H1 (cell line): ENCODE results near the gene MAFG. TPM values are rescaled to one million over a fixed set of nuclear protein-coding genes. Genes with fewer than 3 reads are reported as not detected.

Experiments
- EZH2 ChIP-seq: fragments of 200-600 bp; sonication (generic); IDR thresholded peaks from 2 replicates; pipeline ENCODE4 v1.7.1; 2012; ENCODE audit warnings: low read depth, mild to moderate bottlenecking, moderate library complexity, low read length, inconsistent platforms; ENCODE audit not compliant: severe bottlenecking
- polyA plus RNA-seq, 7 experiments: library from polyadenylated mRNA; depleted of rRNA in 3 of 7; stranded (reverse) in 5 of 7; unstranded in 2 of 7; fragments of >200 nt in 5 of 7; fragments of 200-250 nt in 2 of 7; gene quantifications; 1 replicate in 5 of 7; 2 replicates in 1 of 7; 4 replicates in 1 of 7; pipeline versions ENCODE4 v1.2.1 to v1.2.3, GENCODE V29; 2011 to 2013; ENCODE audit warnings: missing spikeins in 2 of 7, mixed read lengths in 2 of 7
- total RNA-seq: library from RNA; stranded (reverse); fragmentation: NEBNext Ultra II Directional; extraction: Animal tissue kit (Norgen Biotek cat#: 25700); gene quantifications from 2 replicates; pipeline ENCODE4 v1.2.1, GENCODE V29; 2021

The MAFG gene
- total and polyA plus RNA-seq, 2 of the 8 experiments (the other 6 are each of a cell fraction or from before 2014, with no cell fraction given): 25.5 to 26.9 TPM

DNA sequence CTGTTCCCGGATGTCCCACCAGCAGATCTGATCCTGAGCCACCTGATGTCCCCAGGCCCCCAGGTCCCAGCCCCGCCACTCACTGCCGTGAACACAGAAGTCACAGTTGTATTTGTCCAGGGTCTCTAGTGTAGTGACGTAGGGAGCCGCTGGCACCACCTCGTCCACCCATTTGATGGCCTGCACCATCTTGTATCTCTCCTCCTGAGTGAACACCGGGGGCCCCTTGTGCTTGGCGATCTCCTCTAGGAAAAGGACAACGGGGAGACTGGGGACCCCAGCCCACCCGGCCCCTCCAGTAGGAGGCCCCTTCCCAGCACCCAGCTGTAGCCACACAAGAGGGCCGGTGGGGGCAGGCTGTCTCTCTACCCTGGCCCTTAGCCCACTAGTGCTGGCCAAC lies 18.7 kb downstream of the MAFG start (continued):
- TF ChIP-seq EZH2: no peak
